Measurements from ENCODE around the gene CTAGE15.
"Not testable (repeated sequence)": the region's sequence is repeated elsewhere in the genome, so short reads cannot be mapped to it uniquely, and the experiment has no call there.

GRCh38 chr7:143533213-143533839, 38.3 kb upstream of the CTAGE15 start:
- not testable (repeated sequence) for TF ChIP-seq YY1 (IDR thresholded peaks at IDR 0.05; ENCODE audit: insufficient read depth, insufficient read length); SUZ12 (IDR thresholded peaks at IDR 0.05; ENCODE audit: extremely low read depth, insufficient read depth, insufficient read length); ZNF274 (IDR thresholded peaks at IDR 0.05; ENCODE audit: low read depth, low read length)

All from NT2/D1 (cell line).